ENCODE measurements around the gene KIF26A. TPM values are rescaled to one million over a fixed set of nuclear protein-coding genes. Genes with fewer than 3 reads are reported as not detected.

Gene KIF26A
- total RNA-seq, 2 donors from 2014 or later: 1.6 to 13.9 TPM

DNA sequence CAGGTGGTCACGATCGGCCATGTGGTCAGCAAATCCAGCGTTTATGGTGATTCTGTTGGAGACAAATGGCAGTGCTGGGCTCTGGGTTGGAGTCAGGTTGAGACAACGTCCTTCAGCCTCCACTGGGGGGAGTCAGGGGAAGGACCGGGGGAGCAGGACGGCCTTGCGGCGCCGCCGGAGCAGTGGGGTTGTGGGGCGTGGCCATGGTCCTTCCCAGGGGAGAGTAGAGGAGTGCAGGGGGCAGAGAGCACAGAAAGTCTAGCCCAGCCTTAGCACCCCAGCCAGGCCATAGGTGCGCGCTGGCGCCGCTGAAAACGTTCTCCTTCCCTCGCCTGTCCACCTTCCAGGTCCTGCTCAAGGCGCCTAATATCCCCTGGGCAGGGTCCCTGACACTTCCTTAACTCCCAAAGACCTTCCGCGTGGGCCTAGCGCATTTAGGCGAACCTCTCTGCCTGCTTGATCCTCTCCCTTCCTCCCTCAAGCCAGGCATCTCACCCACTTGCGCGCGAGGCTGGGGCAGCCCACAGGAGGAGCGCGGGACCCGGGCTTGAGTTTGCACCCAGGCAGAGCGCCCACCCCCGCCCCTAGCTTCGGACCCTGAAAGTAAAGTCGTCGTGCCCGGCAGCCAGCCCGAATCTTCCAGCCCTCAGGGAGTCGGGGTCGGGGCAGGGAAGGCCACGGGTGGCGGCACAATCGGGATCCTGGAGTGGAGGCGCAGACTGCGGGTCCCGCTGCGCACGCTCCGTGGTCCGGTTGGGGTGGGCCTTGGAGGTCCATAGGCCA lies 3.1 kb upstream of the KIF26A start:
- peaks cover 27% of the 10 kb centered on the region for H3K27me3 ChIP-seq (replicated peaks; ENCODE audit: insufficient read depth)
- H3K4me3 ChIP-seq: no peak overlapping the region
- intact Hi-C loops (cut with DNase I): loop anchor here (5.0 to 10.0 kb wide), 2 partner anchors 239 to 502 kb away; no protein-coding TSS in a partner anchor
- no peak overlapping the region for H3K27ac ChIP-seq
- no peaks in the 10 kb centered on the region for H3K36me3 ChIP-seq
- no peaks in the 10 kb centered on the region for H3K9me3 ChIP-seq
- peaks cover 4% of the 10 kb centered on the region for H3K4me1 ChIP-seq (replicated peaks)
- TF ChIP-seq POLR2A (IDR thresholded peaks at IDR 0.05): no peak
- TF ChIP-seq POLR2AphosphoS5 (IDR thresholded peaks at IDR 0.05): no peak
- TF ChIP-seq, protein P1, sequence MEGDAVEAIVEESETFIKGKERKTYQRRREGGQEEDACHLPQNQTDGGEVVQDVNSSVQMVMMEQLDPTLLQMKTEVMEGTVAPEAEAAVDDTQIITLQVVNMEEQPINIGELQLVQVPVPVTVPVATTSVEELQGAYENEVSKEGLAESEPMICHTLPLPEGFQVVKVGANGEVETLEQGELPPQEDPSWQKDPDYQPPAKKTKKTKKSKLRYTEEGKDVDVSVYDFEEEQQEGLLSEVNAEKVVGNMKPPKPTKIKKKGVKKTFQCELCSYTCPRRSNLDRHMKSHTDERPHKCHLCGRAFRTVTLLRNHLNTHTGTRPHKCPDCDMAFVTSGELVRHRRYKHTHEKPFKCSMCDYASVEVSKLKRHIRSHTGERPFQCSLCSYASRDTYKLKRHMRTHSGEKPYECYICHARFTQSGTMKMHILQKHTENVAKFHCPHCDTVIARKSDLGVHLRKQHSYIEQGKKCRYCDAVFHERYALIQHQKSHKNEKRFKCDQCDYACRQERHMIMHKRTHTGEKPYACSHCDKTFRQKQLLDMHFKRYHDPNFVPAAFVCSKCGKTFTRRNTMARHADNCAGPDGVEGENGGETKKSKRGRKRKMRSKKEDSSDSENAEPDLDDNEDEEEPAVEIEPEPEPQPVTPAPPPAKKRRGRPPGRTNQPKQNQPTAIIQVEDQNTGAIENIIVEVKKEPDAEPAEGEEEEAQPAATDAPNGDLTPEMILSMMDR (IDR thresholded peaks at IDR 0.05): no peak
- no peak for DNase-seq (ENCODE audit: low spot score)
- 4% methylated on average over 47 of the region's 47 CpGs for whole genome bisulfite sequencing

DNA sequence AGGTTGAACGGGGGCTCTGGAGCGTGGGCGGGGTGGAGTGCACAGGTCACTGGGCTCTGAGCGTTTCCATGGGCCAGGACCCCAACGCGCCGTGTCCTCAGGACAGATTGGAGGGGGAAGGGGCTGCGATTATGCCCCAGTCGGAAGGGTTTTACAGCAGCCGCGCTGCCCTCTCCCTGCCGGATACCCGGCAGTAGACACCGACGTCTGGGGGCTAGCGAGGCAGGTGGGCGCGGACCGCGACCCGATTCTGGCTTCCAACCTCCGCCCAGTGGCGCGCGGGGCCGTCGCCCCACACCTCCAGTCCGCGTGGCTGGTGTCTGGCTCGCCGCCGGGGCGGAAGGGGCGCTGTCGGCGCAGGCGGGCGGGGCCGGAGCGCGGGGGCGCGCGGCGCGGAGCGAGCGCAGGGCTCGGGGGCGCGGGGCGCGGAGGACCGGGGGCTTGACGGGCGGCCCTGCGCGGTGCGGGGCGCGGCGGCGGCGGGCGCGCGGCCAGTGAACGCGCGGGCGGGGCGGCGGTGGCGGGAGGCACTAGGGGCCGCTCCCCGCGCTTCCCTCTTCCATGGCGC lies 2.4 kb upstream of the KIF26A start:
- peaks cover 4% of the 10 kb centered on the region for H3K4me1 ChIP-seq (replicated peaks)
- no peak overlapping the region for H3K4me3 ChIP-seq
- intact Hi-C loops (cut with DNase I): loop anchor here (5.0 to 10.0 kb wide), 2 partner anchors 239 to 501 kb away; no protein-coding TSS in a partner anchor
- no peaks in the 10 kb centered on the region for H3K9me3 ChIP-seq
- no peak for DNase-seq (ENCODE audit: low spot score)
- H3K36me3 ChIP-seq: no peaks in the 10 kb centered on the region
- H3K27ac ChIP-seq: no peak overlapping the region
- WGBS: 2% methylated on average over 46 of the region's 78 CpGs
- TF ChIP-seq POLR2A (IDR thresholded peaks at IDR 0.05): no peak
- no peak for TF ChIP-seq POLR2AphosphoS5 (IDR thresholded peaks at IDR 0.05)
- TF ChIP-seq, protein P1 (IDR thresholded peaks at IDR 0.05): no peak
- H3K27me3 ChIP-seq (replicated peaks; ENCODE audit: insufficient read depth): peaks cover 27% of the 10 kb centered on the region

DNA sequence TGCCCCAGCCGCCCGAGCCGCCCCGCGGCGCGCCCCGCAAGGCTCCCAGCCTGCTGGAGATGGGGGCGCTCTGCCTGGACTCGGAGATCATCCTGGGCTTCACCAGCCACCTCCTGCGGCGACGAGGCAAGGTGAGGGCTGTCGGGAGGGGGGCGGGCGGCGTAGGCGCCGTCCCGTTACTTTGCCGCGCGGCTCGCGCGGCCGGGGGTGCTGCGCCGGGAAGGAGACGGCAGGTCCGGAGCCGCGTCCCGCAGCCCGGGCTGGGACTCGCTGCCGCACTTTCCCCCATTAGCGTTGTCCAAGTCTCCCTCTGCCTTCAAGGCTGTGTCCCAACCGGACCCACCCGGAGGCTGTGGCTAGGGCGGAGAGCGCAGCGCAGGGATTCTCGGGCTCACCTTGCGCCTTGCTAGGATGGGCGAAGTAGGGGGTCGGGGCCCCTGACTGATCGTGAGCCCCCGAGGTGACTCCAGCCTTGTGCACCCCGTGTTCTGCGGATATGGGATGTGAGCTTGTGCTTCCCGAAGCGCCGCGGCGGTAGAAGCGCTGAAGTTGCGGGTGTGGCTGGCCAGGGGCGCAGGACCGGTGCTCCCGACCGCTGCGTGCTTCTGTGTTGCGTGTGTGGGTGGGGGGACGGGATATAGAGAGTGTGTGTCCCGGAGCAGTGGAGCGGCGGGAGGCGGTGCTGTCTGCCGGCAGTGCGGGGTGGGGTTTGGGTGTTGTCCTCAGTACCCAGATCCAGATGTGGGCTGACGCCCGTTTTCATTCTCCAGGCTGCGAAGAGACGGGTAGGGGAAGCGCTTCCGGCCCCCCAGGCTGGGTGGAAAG lies 1.7 kb upstream of the KIF26A start:
- peaks cover 27% of the 10 kb centered on the region for H3K27me3 ChIP-seq (replicated peaks; ENCODE audit: insufficient read depth)
- no peak overlapping the region for H3K4me3 ChIP-seq

DNA sequence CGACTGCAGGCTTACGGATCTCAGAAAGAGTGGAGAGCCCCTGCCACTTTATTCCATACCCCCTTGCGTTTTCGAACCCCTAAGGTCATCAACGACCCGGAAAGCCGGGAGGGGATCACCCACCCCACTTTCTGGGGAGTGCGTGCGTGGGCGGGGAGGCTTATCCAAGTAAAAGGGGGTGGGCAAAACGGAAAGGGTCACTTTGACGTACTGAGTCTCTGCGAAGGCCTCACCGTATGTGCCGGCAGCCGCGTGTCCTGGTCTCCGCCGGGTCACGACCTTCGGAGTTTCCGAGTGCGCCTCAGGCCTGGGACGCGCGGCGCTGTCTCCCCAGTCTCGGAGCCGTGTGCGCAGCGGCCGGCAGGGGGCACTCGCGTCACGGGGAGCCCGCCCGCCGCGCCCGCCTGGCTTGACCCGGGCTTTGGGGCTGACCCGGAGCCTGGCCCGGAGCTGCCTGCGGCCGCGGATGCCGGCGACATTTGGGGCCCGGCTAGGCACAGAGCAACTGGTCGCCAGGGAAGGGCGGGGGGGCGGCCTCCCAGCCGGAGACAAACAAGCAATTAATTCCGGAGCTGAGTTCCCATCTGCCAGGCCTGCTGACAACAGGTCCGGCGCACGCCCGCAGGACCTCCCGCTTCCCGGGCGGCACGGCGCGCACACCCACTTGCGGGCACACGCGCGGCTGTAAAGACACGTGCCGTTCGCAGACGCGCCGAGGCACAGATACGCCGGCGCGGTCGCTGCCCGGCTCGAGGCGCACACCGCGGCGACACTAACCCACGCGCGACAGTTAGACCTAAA lies 890 bp upstream of the KIF26A start:
- Histone ChIP-seq H3K27ac (no peak overlapping the region), H3K27me3 (replicated peaks; ENCODE audit: insufficient read depth) (peaks cover 27% of the 10 kb centered on the region), H3K4me1 (replicated peaks) (peaks cover 4% of the 10 kb centered on the region), H3K4me3 (peak overlapping the region; percentile 30 to 39), H3K36me3 (no peaks in the 10 kb centered on the region), H3K9me3 (no peaks in the 10 kb centered on the region)
- DNase-seq (ENCODE audit: low spot score): no peak
- WGBS: 4% methylated on average over 35 of the region's 88 CpGs
- TF ChIP-seq POLR2AphosphoS5 (IDR thresholded peaks at IDR 0.05): no peak
- TF ChIP-seq, protein P1 (IDR thresholded peaks at IDR 0.05): peak; percentile 95 to 96 (median 95)
- intact Hi-C loops (cut with DNase I): loop anchor here (2.0 to 10.0 kb wide), 3 partner anchors 237 to 500 kb away; no protein-coding TSS in a partner anchor

More for the DNA sequence above, 1.7 kb upstream of the KIF26A start:
- H3K27ac ChIP-seq: no peak overlapping the region
- H3K4me1 ChIP-seq (replicated peaks): peaks cover 4% of the 10 kb centered on the region
- 3% methylated on average over 39 of the region's 77 CpGs for WGBS
- no peaks in the 10 kb centered on the region for H3K9me3 ChIP-seq
- TF ChIP-seq POLR2A (IDR thresholded peaks at IDR 0.05) (no peak), POLR2AphosphoS5 (IDR thresholded peaks at IDR 0.05) (no peak)
- TF ChIP-seq, protein P1 (IDR thresholded peaks at IDR 0.05): no peak
- intact Hi-C loops (cut with DNase I): loop anchor here (5.0 to 10.0 kb wide), 2 partner anchors 238 to 501 kb away; no protein-coding TSS in a partner anchor
- no peak for DNase-seq (ENCODE audit: low spot score)
- H3K36me3 ChIP-seq: no peaks in the 10 kb centered on the region

All from prostate gland (tissue), 2 donors.